GM12878 (cell line): Measurements from ENCODE around the gene USP11. TPM values are rescaled to one million over a fixed set of nuclear protein-coding genes. Genes with fewer than 3 reads are reported as not detected.

Source experiments
- ATAC-seq: fragments of 200-7000 bp; cut with Tn5 transposase; 3 replicates; pipeline ENCODE4 v1.9.1; 2020; ENCODE audit warnings: mild to moderate bottlenecking, moderate library complexity
- BruUV-seq: library from RNA; stranded (reverse); fragments of 400-500 nt; replicated peaks from 2 replicates; lab custom pipeline; 2021; lab: Mats Ljungman, UMichigan
- CTCF ChIA-PET: fragments of 300-600 bp; sonication (Branson Sonifier 250); formaldehyde crosslinking; extraction: SDS; loops from one replicate; lab custom pipeline; 2021; ENCODE audit warnings: inconsistent platforms; lab: Yijun Ruan, JAX
- POLR2A ChIA-PET: fragments of 350-600 bp; formaldehyde crosslinking; extraction: SDS; loops from one replicate; lab custom pipeline; 2021; ENCODE audit warnings: inconsistent platforms; lab: Charles Lee
- RAD21 ChIA-PET: fragments of 300-600 bp; sonication (Branson Sonifier 250); formaldehyde crosslinking; loops from one replicate; lab custom pipeline; 2023; ENCODE audit warnings: antibody characterized with exemption; ENCODE audit not compliant: unreplicated experiment; lab: Charles Lee
- SMC1A ChIA-PET: fragments of 300-600 bp; sonication (Branson Sonifier 250); formaldehyde crosslinking; loops from one replicate; lab custom pipeline; 2023; ENCODE audit not compliant: unreplicated experiment, uncharacterized antibody; lab: Charles Lee
- DNase-seq: peaks from one replicate; pipeline ENCODE4 v3.0.0-alpha.2; 2011; ENCODE audit warnings: low read depth, low spot score
- FAIRE-seq: peaks from 3 replicates; lab custom pipeline; 2011; peaks lifted over from hg19 to GRCh38; lab: Jason Lieb, UNC
- H2AFZ ChIP-seq: 2 replicates; pipeline ENCODE4 v1.6.0; 2011; ENCODE audit warnings: low read depth, low read length, control low read depth; ENCODE audit not compliant: control insufficient read depth
- H3K27ac ChIP-seq: 2 replicates; pipeline ENCODE4 v1.5.1; 2011; ENCODE audit warnings: control low read depth; ENCODE audit not compliant: control insufficient read depth, insufficient read depth
- H3K27me3 ChIP-seq, 2 experiments: replicated peaks in 1 of 2; 2 replicates each; pipeline versions ENCODE4 v1.6.0 to v1.6.1; 2011; ENCODE audit warnings: low read length in 1 of 2; ENCODE audit not compliant: control insufficient read depth in 2 of 2, insufficient read depth in 2 of 2
- H3K36me3 ChIP-seq, 2 experiments: 2 replicates each; pipeline ENCODE4 v1.5.1; 2011; ENCODE audit warnings: low read length in 1 of 2; ENCODE audit not compliant: control insufficient read depth in 2 of 2, insufficient read depth in 2 of 2
- H3K4me1 ChIP-seq: 2 replicates; pipeline ENCODE4 v1.6.1; 2011; ENCODE audit warnings: mild to moderate bottlenecking, low read length, moderate library complexity, mixed read lengths; ENCODE audit not compliant: control insufficient read depth, insufficient read depth
- H3K4me2 ChIP-seq: 2 replicates; pipeline ENCODE4 v1.6.0; 2011; ENCODE audit warnings: control low read depth; ENCODE audit not compliant: control insufficient read depth, insufficient read depth
- H3K4me3 ChIP-seq: fragments of 200-600 bp; sonication (generic); 2 replicates; pipeline ENCODE4 v1.5.1; 2016
- H3K79me2 ChIP-seq: 2 replicates; pipeline ENCODE4 v1.6.0; 2011; ENCODE audit warnings: low read length; ENCODE audit not compliant: control insufficient read depth, insufficient read depth
- H3K9ac ChIP-seq: 2 replicates; pipeline ENCODE4 v1.8.0; 2011; ENCODE audit warnings: low read length, control low read depth, mixed read lengths; ENCODE audit not compliant: control insufficient read depth, insufficient read depth
- H3K9me3 ChIP-seq: replicated peaks from 3 replicates; pipeline ENCODE4 v1.5.1; 2011; ENCODE audit warnings: mild to moderate bottlenecking, low read length; ENCODE audit not compliant: control insufficient read depth, insufficient read depth
- H4K20me1 ChIP-seq: 2 replicates; pipeline ENCODE4 v1.6.0; 2011; ENCODE audit not compliant: control insufficient read depth, insufficient read depth
- ATF7 ChIP-seq: fragments of 450-650 bp; IDR thresholded peaks from 2 replicates; pipeline ENCODE4 v1.6.1; 2016; ENCODE audit warnings: low read depth, mild to moderate bottlenecking
- HDGF ChIP-seq: fragments of 450-650 bp; IDR thresholded peaks from 2 replicates; pipeline ENCODE4 v1.6.1; 2016; ENCODE audit warnings: antibody characterized with exemption
- NFIC ChIP-seq: IDR thresholded peaks from 2 replicates; pipeline ENCODE4 v1.6.1; 2012; ENCODE audit warnings: low read depth, mild to moderate bottlenecking, inconsistent platforms, low read length, moderate library complexity
- NRF1 ChIP-seq: conservative IDR thresholded peaks from 2 replicates; pipeline ENCODE4 v1.6.1; 2011; ENCODE audit warnings: mild to moderate bottlenecking, low read depth, low read length, improper control_type of control experiment
- POLR2A ChIP-seq: IDR thresholded peaks from 2 replicates; pipeline ENCODE4 v1.6.1; 2011; ENCODE audit warnings: low read depth, mild to moderate bottlenecking, low read length
- POU2F2 ChIP-seq: IDR thresholded peaks from 3 replicates; pipeline ENCODE4 v1.6.1; 2011; ENCODE audit warnings: low read depth, mild to moderate bottlenecking, low read length, borderline replicate concordance
- RFX5 ChIP-seq: IDR thresholded peaks from 2 replicates; pipeline ENCODE4 v1.6.1; 2011; ENCODE audit warnings: low read depth, low read length, improper control_type of control experiment
- SIX5 ChIP-seq: IDR thresholded peaks from 2 replicates; pipeline ENCODE4 v1.6.1; 2011; ENCODE audit warnings: mild to moderate bottlenecking, low read depth, low read length, moderate library complexity; ENCODE audit not compliant: severe bottlenecking
- SREBF2 ChIP-seq: IDR thresholded peaks from 2 replicates; pipeline ENCODE4 v1.6.1; 2012; ENCODE audit warnings: mild to moderate bottlenecking, low read length
- SUPT20H ChIP-seq: IDR thresholded peaks from 2 replicates; pipeline ENCODE4 v1.6.1; 2011; ENCODE audit warnings: low read depth, mild to moderate bottlenecking, low read length, moderate library complexity, borderline replicate concordance; ENCODE audit not compliant: control insufficient read depth
- TCF12 ChIP-seq: IDR thresholded peaks from 2 replicates; pipeline ENCODE4 v1.6.1; 2011; ENCODE audit warnings: low read depth, mild to moderate bottlenecking, low read length
- TCF3 ChIP-seq: IDR thresholded peaks from 2 replicates; pipeline ENCODE4 v1.6.1; 2012; ENCODE audit warnings: low read depth, mild to moderate bottlenecking, low read length, borderline replicate concordance; ENCODE audit not compliant: insufficient read depth
- ZNF207 ChIP-seq: fragments of 450-650 bp; IDR thresholded peaks from 2 replicates; pipeline ENCODE4 v1.6.1; 2014; ENCODE audit warnings: antibody characterized with exemption, mild to moderate bottlenecking, borderline replicate concordance
- ZNF622 ChIP-seq: fragments of 450-650 bp; IDR thresholded peaks from 2 replicates; pipeline ENCODE4 v1.6.1; 2017; ENCODE audit warnings: mild to moderate bottlenecking, inconsistent platforms
- WGBS: methylation state at CpG from one replicate; pipeline ENCODE4 v1.1.6; 2016; ENCODE audit warnings: low lambda C conversion rate; ENCODE audit not compliant: insufficient replicate concordance, insufficient coverage; ENCODE audit errors: missing lambda C conversion rate; 5-methylcytosine and 5-hydroxymethylcytosine counted together
- in situ Hi-C: fragments of 300-500 bp; cut with MboI; formaldehyde crosslinking; loops from 9 replicates; pipeline ENCODE4 v1.14.3; 2018; ENCODE audit warnings: mixed read lengths
- intact Hi-C: fragments of 100-400 bp; cut with micrococcal nuclease; formaldehyde crosslinking; loops from one replicate; pipeline ENCODE4 v1.14.2; 2022; ENCODE audit not compliant: unreplicated experiment
- polyA plus RNA-seq, 11 experiments: library from polyadenylated mRNA; depleted of rRNA in 4 of 11; unstranded in 6 of 11; stranded (reverse) in 5 of 11; fragments of >200 nt; fragmentation: Nextera tagmentation in 4 of 11; fragmentation: Illumina TruSeq in 1 of 11; extraction: Ambion mirVana in 4 of 11; extraction: Trizol in 1 of 11; gene quantifications; 1 replicate in 1 of 11; 2 replicates in 10 of 11; pipeline versions ENCODE4 v1.2.1 to v1.2.3, GENCODE V29; 2011 to 2016; ENCODE audit warnings: inconsistent platforms in 2 of 11, missing spikeins in 2 of 11, low read depth in 1 of 11
- total RNA-seq, 4 experiments: library from RNA; depleted of rRNA in 3 of 4; stranded (reverse); fragments of >200 nt in 3 of 4; fragmentation: Illumina TruSeq in 1 of 4; extraction: Trizol in 1 of 4; gene quantifications; 2 replicates each; pipeline versions ENCODE4 v1.2.1 to v1.2.3, GENCODE V29; 2013 to 2021
- TF ChIP-seq, protein P1 (sequence below): IDR thresholded peaks from 2 replicates; pipeline ENCODE4 v1.6.1; 2012; ENCODE audit warnings: low read depth, low read length, improper control_type of control experiment
- TF ChIP-seq, protein P2 (sequence below): fragments of 450-650 bp; IDR thresholded peaks from 2 replicates; pipeline ENCODE4 v1.6.1; 2016; ENCODE audit warnings: mild to moderate bottlenecking
- TF ChIP-seq, protein P3 (sequence below): fragments of 450-650 bp; IDR thresholded peaks from 2 replicates; pipeline ENCODE4 v1.6.1; 2018; ENCODE audit warnings: mild to moderate bottlenecking, low read depth, moderate library complexity; ENCODE audit not compliant: partially characterized antibody
- TF ChIP-seq, protein P4 (sequence below): fragments of 450-650 bp; conservative IDR thresholded peaks from 2 replicates; pipeline ENCODE4 v1.6.1; 2017; ENCODE audit warnings: mild to moderate bottlenecking, moderate library complexity

Gene USP11
- total and polyA plus RNA-seq, 10 of the 15 experiments (the other 5 are each of a cell fraction or from before 2014, with no cell fraction given), result 3.3 to 44.0 (median 20.9) TPM

DNA sequence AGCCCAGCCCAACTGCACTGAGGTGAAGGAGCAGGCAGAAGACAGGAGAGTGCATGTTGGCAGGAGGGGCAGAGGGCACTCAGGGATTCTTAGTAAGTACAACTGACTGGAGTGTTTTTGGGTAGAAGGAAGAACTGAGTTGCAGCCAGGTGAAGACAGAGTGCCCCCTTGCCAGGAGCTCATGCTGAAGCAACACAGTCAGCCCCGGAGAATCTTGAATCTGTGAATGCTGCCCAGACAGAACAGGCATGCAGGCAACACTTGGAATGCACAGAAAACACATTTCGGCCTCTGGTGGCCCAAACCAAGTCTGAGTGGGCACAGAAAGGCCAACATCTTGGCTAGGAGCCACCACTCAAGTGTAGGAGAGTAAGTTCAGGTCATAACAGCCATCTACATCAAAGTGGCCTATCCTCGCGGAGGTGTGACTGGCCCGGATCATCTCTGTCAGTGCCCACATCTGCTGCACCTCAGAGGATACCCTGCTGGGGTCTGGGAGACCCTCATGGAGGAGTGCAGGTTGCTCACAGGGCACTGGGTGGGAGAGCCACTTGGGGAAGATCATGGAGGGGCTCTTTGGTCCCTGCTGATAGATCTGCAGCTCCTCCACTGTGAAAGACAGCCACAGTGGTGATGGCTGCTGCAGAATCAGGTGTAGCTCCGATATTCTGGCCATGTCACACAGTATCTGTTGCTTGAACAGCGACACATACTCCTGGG is 40.4 kb downstream of the USP11 start:
- no TSS peak for BruUV-seq
- no peak for FAIRE-seq

More for the DNA sequence above, 40.4 kb downstream of the USP11 start:
- Histone ChIP-seq H3K9ac (no peak overlapping the region), H3K9me3 (no peaks in the 10 kb centered on the region), H3K4me1 (no peaks in the 10 kb centered on the region), H3K4me2 (no peak overlapping the region), H3K36me3 (no peaks in the 10 kb centered on the region), H3K79me2 (no peaks in the 10 kb centered on the region), H3K27me3 (peaks cover 0 to 1% of the 10 kb centered on the region in 2 experiments; a peak in 1 of 4 replicates), H2AFZ (no peak overlapping the region), H3K4me3 (no peak overlapping the region), H4K20me1 (no peaks in the 10 kb centered on the region), H3K27ac (no peak overlapping the region)
- CTCF ChIA-PET, result no interaction called here
- SMC1A ChIA-PET, result no interaction called here
- ATAC-seq, result no peak
- in situ Hi-C loops, result no loop called here
- RAD21 ChIA-PET, result no interaction called here
- 42% methylated on average over 7 of the region's 7 CpGs for WGBS
- TF ChIP-seq POLR2A (no peak), POU2F2 (no peak), TCF3 (no peak), HDGF (no peak), TCF12 (no peak), NFIC (no peak), NRF1 (no peak), SREBF2 (no peak), ATF7 (no peak), SIX5 (no peak), RFX5 (no peak), ZNF622 (no peak), ZNF207 (no peak), SUPT20H (no peak)
- TF ChIP-seq, protein P1, sequence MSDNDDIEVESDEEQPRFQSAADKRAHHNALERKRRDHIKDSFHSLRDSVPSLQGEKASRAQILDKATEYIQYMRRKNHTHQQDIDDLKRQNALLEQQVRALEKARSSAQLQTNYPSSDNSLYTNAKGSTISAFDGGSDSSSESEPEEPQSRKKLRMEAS, result no peak
- TF ChIP-seq, protein P2, sequence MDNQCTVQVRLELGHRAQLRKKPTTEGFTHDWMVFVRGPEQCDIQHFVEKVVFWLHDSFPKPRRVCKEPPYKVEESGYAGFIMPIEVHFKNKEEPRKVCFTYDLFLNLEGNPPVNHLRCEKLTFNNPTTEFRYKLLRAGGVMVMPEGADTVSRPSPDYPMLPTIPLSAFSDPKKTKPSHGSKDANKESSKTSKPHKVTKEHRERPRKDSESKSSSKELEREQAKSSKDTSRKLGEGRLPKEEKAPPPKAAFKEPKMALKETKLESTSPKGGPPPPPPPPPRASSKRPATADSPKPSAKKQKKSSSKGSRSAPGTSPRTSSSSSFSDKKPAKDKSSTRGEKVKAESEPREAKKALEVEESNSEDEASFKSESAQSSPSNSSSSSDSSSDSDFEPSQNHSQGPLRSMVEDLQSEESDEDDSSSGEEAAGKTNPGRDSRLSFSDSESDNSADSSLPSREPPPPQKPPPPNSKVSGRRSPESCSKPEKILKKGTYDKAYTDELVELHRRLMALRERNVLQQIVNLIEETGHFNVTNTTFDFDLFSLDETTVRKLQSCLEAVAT, result no peak
- TF ChIP-seq, protein P3, sequence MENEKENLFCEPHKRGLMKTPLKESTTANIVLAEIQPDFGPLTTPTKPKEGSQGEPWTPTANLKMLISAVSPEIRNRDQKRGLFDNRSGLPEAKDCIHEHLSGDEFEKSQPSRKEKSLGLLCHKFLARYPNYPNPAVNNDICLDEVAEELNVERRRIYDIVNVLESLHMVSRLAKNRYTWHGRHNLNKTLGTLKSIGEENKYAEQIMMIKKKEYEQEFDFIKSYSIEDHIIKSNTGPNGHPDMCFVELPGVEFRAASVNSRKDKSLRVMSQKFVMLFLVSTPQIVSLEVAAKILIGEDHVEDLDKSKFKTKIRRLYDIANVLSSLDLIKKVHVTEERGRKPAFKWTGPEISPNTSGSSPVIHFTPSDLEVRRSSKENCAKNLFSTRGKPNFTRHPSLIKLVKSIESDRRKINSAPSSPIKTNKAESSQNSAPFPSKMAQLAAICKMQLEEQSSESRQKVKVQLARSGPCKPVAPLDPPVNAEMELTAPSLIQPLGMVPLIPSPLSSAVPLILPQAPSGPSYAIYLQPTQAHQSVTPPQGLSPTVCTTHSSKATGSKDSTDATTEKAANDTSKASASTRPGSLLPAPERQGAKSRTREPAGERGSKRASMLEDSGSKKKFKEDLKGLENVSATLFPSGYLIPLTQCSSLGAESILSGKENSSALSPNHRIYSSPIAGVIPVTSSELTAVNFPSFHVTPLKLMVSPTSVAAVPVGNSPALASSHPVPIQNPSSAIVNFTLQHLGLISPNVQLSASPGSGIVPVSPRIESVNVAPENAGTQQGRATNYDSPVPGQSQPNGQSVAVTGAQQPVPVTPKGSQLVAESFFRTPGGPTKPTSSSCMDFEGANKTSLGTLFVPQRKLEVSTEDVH, result no peak
- TF ChIP-seq, protein P4, sequence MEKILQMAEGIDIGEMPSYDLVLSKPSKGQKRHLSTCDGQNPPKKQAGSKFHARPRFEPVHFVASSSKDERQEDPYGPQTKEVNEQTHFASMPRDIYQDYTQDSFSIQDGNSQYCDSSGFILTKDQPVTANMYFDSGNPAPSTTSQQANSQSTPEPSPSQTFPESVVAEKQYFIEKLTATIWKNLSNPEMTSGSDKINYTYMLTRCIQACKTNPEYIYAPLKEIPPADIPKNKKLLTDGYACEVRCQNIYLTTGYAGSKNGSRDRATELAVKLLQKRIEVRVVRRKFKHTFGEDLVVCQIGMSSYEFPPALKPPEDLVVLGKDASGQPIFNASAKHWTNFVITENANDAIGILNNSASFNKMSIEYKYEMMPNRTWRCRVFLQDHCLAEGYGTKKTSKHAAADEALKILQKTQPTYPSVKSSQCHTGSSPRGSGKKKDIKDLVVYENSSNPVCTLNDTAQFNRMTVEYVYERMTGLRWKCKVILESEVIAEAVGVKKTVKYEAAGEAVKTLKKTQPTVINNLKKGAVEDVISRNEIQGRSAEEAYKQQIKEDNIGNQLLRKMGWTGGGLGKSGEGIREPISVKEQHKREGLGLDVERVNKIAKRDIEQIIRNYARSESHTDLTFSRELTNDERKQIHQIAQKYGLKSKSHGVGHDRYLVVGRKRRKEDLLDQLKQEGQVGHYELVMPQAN, result no peak
- POLR2A ChIA-PET, result no interaction called here
- intact Hi-C loops, result no loop called here
- no peak for DNase-seq
